GM12878 (cell line): Measurements from ENCODE around the gene PDZRN4. TPM values are rescaled to one million over a fixed set of nuclear protein-coding genes. Genes with fewer than 3 reads are reported as not detected.

ENCODE experiments used
- ATAC-seq: fragments of 200-7000 bp; cut with Tn5 transposase; 3 replicates; pipeline ENCODE4 v1.9.1; 2020; ENCODE audit warnings: mild to moderate bottlenecking, moderate library complexity
- BruUV-seq: library from RNA; stranded (reverse); fragments of 400-500 nt; replicated peaks from 2 replicates; lab custom pipeline; 2021; lab: Mats Ljungman, UMichigan
- CTCF ChIA-PET: fragments of 300-600 bp; sonication (Branson Sonifier 250); formaldehyde crosslinking; extraction: SDS; loops from one replicate; lab custom pipeline; 2021; ENCODE audit warnings: inconsistent platforms; lab: Yijun Ruan, JAX
- POLR2A ChIA-PET: fragments of 350-600 bp; formaldehyde crosslinking; extraction: SDS; loops from one replicate; lab custom pipeline; 2021; ENCODE audit warnings: inconsistent platforms; lab: Charles Lee
- RAD21 ChIA-PET: fragments of 300-600 bp; sonication (Branson Sonifier 250); formaldehyde crosslinking; loops from one replicate; lab custom pipeline; 2023; ENCODE audit warnings: antibody characterized with exemption; ENCODE audit not compliant: unreplicated experiment; lab: Charles Lee
- SMC1A ChIA-PET: fragments of 300-600 bp; sonication (Branson Sonifier 250); formaldehyde crosslinking; loops from one replicate; lab custom pipeline; 2023; ENCODE audit not compliant: unreplicated experiment, uncharacterized antibody; lab: Charles Lee
- DNase-seq: peaks from one replicate; pipeline ENCODE4 v3.0.0-alpha.2; 2011; ENCODE audit warnings: low read depth, low spot score
- FAIRE-seq: peaks from 3 replicates; lab custom pipeline; 2011; peaks lifted over from hg19 to GRCh38; lab: Jason Lieb, UNC
- H2AFZ ChIP-seq: 2 replicates; pipeline ENCODE4 v1.6.0; 2011; ENCODE audit warnings: low read depth, low read length, control low read depth; ENCODE audit not compliant: control insufficient read depth
- H3K27ac ChIP-seq: 2 replicates; pipeline ENCODE4 v1.5.1; 2011; ENCODE audit warnings: control low read depth; ENCODE audit not compliant: control insufficient read depth, insufficient read depth
- H3K27me3 ChIP-seq, 2 experiments: replicated peaks in 1 of 2; 2 replicates each; pipeline versions ENCODE4 v1.6.0 to v1.6.1; 2011; ENCODE audit warnings: low read length in 1 of 2; ENCODE audit not compliant: control insufficient read depth in 2 of 2, insufficient read depth in 2 of 2
- H3K36me3 ChIP-seq, 2 experiments: 2 replicates each; pipeline ENCODE4 v1.5.1; 2011; ENCODE audit warnings: low read length in 1 of 2; ENCODE audit not compliant: control insufficient read depth in 2 of 2, insufficient read depth in 2 of 2
- H3K4me1 ChIP-seq: 2 replicates; pipeline ENCODE4 v1.6.1; 2011; ENCODE audit warnings: mild to moderate bottlenecking, low read length, moderate library complexity, mixed read lengths; ENCODE audit not compliant: control insufficient read depth, insufficient read depth
- H3K4me2 ChIP-seq: 2 replicates; pipeline ENCODE4 v1.6.0; 2011; ENCODE audit warnings: control low read depth; ENCODE audit not compliant: control insufficient read depth, insufficient read depth
- H3K4me3 ChIP-seq: fragments of 200-600 bp; sonication (generic); 2 replicates; pipeline ENCODE4 v1.5.1; 2016
- H3K79me2 ChIP-seq: 2 replicates; pipeline ENCODE4 v1.6.0; 2011; ENCODE audit warnings: low read length; ENCODE audit not compliant: control insufficient read depth, insufficient read depth
- H3K9ac ChIP-seq: 2 replicates; pipeline ENCODE4 v1.8.0; 2011; ENCODE audit warnings: low read length, control low read depth, mixed read lengths; ENCODE audit not compliant: control insufficient read depth, insufficient read depth
- H3K9me3 ChIP-seq: replicated peaks from 3 replicates; pipeline ENCODE4 v1.5.1; 2011; ENCODE audit warnings: mild to moderate bottlenecking, low read length; ENCODE audit not compliant: control insufficient read depth, insufficient read depth
- H4K20me1 ChIP-seq: 2 replicates; pipeline ENCODE4 v1.6.0; 2011; ENCODE audit not compliant: control insufficient read depth, insufficient read depth
- CHD2 ChIP-seq: IDR thresholded peaks from 2 replicates; pipeline ENCODE4 v1.6.1; 2011; ENCODE audit warnings: low read depth, low read length, improper control_type of control experiment, borderline replicate concordance
- GABPA ChIP-seq: IDR thresholded peaks from 2 replicates; pipeline ENCODE4 v1.6.1; 2014; ENCODE audit warnings: antibody characterized with exemption, low read depth, mild to moderate bottlenecking, inconsistent platforms
- NBN ChIP-seq: fragments of 450-650 bp; IDR thresholded peaks from 2 replicates; pipeline ENCODE4 v1.6.1; 2016
- NFYA ChIP-seq: IDR thresholded peaks from 2 replicates; pipeline ENCODE4 v1.6.1; 2011; ENCODE audit warnings: low read depth, mild to moderate bottlenecking, low read length, improper control_type of control experiment, borderline replicate concordance
- NR2F1 ChIP-seq: fragments of 450-650 bp; conservative IDR thresholded peaks from 2 replicates; pipeline ENCODE4 v1.6.1; 2017; ENCODE audit warnings: mild to moderate bottlenecking
- TAF1 ChIP-seq: IDR thresholded peaks from 2 replicates; pipeline ENCODE4 v1.6.1; 2011; ENCODE audit warnings: mild to moderate bottlenecking, low read depth, low read length, borderline replicate concordance
- TCF7 ChIP-seq: IDR thresholded peaks from 2 replicates; pipeline ENCODE4 v1.6.1; 2014; ENCODE audit warnings: antibody characterized with exemption, borderline replicate concordance
- ZNF207 ChIP-seq: fragments of 450-650 bp; IDR thresholded peaks from 2 replicates; pipeline ENCODE4 v1.6.1; 2014; ENCODE audit warnings: antibody characterized with exemption, mild to moderate bottlenecking, borderline replicate concordance
- ZNF217 ChIP-seq: fragments of 450-650 bp; IDR thresholded peaks from 2 replicates; pipeline ENCODE4 v1.6.1; 2017; ENCODE audit warnings: antibody characterized with exemption, mild to moderate bottlenecking
- ZNF274 ChIP-seq: IDR thresholded peaks from one replicate; pipeline ENCODE4 v1.8.0; 2011; ENCODE audit not compliant: insufficient read length, insufficient read depth
- ZZZ3 ChIP-seq: IDR thresholded peaks from 2 replicates; pipeline ENCODE4 v1.6.1; 2011; ENCODE audit warnings: low read depth; ENCODE audit not compliant: control insufficient read depth, insufficient read length
- in situ Hi-C: fragments of 300-500 bp; cut with MboI; formaldehyde crosslinking; loops from 9 replicates; pipeline ENCODE4 v1.14.3; 2018; ENCODE audit warnings: mixed read lengths
- intact Hi-C: fragments of 100-400 bp; cut with micrococcal nuclease; formaldehyde crosslinking; loops from one replicate; pipeline ENCODE4 v1.14.2; 2022; ENCODE audit not compliant: unreplicated experiment
- polyA plus RNA-seq, 11 experiments: library from polyadenylated mRNA; depleted of rRNA in 4 of 11; unstranded in 6 of 11; stranded (reverse) in 5 of 11; fragments of >200 nt; fragmentation: Nextera tagmentation in 4 of 11; fragmentation: Illumina TruSeq in 1 of 11; extraction: Ambion mirVana in 4 of 11; extraction: Trizol in 1 of 11; gene quantifications; 1 replicate in 1 of 11; 2 replicates in 10 of 11; pipeline versions ENCODE4 v1.2.1 to v1.2.3, GENCODE V29; 2011 to 2016; ENCODE audit warnings: inconsistent platforms in 2 of 11, missing spikeins in 2 of 11, low read depth in 1 of 11
- total RNA-seq, 4 experiments: library from RNA; depleted of rRNA in 3 of 4; stranded (reverse); fragments of >200 nt in 3 of 4; fragmentation: Illumina TruSeq in 1 of 4; extraction: Trizol in 1 of 4; gene quantifications; 2 replicates each; pipeline versions ENCODE4 v1.2.1 to v1.2.3, GENCODE V29; 2013 to 2021
- TF ChIP-seq, protein P1 (sequence below): IDR thresholded peaks from 2 replicates; pipeline ENCODE4 v1.6.1; 2012; ENCODE audit warnings: improper control_type of control experiment, low read depth, low read length; ENCODE audit not compliant: insufficient replicate concordance
- TF ChIP-seq, protein P2 (sequence below): IDR thresholded peaks from 2 replicates; pipeline ENCODE4 v1.6.1; 2012; ENCODE audit warnings: low read depth, low read length, improper control_type of control experiment

The PDZRN4 gene
- total and polyA plus RNA-seq, 10 of the 15 experiments (the other 5 are each of a cell fraction or from before 2014, with no cell fraction given) = 0.03 TPM; not detected in 9

DNA sequence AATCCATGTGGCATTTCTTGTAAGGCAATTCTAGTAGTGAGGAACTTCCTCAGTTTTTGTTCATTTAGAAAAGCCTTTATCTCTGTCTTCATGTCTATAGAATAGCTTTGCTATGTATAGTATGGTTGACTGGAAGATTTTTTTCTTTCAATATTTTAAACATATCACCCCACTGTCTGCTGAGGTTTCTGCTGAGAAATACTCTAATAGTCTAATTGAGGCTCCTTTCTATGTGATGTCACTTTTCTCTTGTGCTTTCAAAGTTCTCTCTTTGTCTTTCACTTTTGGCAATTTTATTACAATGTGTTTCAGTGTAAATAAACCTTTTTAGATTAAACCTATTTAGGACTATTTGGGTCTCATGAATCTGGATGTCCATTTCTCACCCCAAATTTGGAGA is 192.8 kb downstream of the PDZRN4 start:
- SMC1A ChIA-PET = no interaction called here
- POLR2A ChIA-PET = no interaction called here
- no peak for DNase-seq
- no peak overlapping the region for H3K27ac ChIP-seq
- TF ChIP-seq, protein P1, sequence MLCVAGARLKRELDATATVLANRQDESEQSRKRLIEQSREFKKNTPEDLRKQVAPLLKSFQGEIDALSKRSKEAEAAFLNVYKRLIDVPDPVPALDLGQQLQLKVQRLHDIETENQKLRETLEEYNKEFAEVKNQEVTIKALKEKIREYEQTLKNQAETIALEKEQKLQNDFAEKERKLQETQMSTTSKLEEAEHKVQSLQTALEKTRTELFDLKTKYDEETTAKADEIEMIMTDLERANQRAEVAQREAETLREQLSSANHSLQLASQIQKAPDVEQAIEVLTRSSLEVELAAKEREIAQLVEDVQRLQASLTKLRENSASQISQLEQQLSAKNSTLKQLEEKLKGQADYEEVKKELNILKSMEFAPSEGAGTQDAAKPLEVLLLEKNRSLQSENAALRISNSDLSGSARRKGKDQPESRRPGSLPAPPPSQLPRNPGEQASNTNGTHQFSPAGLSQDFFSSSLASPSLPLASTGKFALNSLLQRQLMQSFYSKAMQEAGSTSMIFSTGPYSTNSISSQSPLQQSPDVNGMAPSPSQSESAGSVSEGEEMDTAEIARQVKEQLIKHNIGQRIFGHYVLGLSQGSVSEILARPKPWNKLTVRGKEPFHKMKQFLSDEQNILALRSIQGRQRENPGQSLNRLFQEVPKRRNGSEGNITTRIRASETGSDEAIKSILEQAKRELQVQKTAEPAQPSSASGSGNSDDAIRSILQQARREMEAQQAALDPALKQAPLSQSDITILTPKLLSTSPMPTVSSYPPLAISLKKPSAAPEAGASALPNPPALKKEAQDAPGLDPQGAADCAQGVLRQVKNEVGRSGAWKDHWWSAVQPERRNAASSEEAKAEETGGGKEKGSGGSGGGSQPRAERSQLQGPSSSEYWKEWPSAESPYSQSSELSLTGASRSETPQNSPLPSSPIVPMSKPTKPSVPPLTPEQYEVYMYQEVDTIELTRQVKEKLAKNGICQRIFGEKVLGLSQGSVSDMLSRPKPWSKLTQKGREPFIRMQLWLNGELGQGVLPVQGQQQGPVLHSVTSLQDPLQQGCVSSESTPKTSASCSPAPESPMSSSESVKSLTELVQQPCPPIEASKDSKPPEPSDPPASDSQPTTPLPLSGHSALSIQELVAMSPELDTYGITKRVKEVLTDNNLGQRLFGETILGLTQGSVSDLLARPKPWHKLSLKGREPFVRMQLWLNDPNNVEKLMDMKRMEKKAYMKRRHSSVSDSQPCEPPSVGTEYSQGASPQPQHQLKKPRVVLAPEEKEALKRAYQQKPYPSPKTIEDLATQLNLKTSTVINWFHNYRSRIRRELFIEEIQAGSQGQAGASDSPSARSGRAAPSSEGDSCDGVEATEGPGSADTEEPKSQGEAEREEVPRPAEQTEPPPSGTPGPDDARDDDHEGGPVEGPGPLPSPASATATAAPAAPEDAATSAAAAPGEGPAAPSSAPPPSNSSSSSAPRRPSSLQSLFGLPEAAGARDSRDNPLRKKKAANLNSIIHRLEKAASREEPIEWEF = no peak
- TF ChIP-seq, protein P2, sequence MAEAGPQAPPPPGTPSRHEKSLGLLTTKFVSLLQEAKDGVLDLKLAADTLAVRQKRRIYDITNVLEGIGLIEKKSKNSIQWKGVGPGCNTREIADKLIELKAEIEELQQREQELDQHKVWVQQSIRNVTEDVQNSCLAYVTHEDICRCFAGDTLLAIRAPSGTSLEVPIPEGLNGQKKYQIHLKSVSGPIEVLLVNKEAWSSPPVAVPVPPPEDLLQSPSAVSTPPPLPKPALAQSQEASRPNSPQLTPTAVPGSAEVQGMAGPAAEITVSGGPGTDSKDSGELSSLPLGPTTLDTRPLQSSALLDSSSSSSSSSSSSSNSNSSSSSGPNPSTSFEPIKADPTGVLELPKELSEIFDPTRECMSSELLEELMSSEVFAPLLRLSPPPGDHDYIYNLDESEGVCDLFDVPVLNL = no peak
- TF ChIP-seq ZNF207 = no peak
- TF ChIP-seq ZNF217 = no peak
- TF ChIP-seq TCF7 = no peak
- TF ChIP-seq NBN = no peak
- no peak for TF ChIP-seq ZZZ3
- TF ChIP-seq CHD2 = no peak
- no peak for TF ChIP-seq ZNF274
- TF ChIP-seq NR2F1 = no peak
- TF ChIP-seq NFYA = no peak
- TF ChIP-seq TAF1 = no peak
- TF ChIP-seq GABPA = no peak
- H3K9ac ChIP-seq = no peak overlapping the region
- in situ Hi-C loops = no loop called here
- no peaks in the 10 kb centered on the region for H3K79me2 ChIP-seq
- no peaks in the 10 kb centered on the region for H4K20me1 ChIP-seq
- CTCF ChIA-PET = no interaction called here
- ATAC-seq = no peak
- no peaks in the 10 kb centered on the region for H3K27me3 ChIP-seq
- H2AFZ ChIP-seq = no peak overlapping the region
- no peak overlapping the region for H3K4me2 ChIP-seq
- no peak for FAIRE-seq
- no TSS peak for BruUV-seq
- intact Hi-C loops = no loop called here
- RAD21 ChIA-PET = no interaction called here
- no peak overlapping the region for H3K4me3 ChIP-seq
- no peaks in the 10 kb centered on the region for H3K36me3 ChIP-seq
- H3K4me1 ChIP-seq = no peaks in the 10 kb centered on the region
- no peaks in the 10 kb centered on the region for H3K9me3 ChIP-seq
